Stimulated activated naive CD8-positive, alpha-beta T cell treated with anti-CD3 and anti-CD28 coated beads, Interleukin-15, amount 100 ng/mL, for 72 hours (primary cell): ENCODE measurements around the gene EDAR.

ENCODE experiments used
- ATAC-seq: fragments of 150-1000 bp; cut with Tn5 transposase; 2 replicates; pipeline ENCODE4 v1.10.0; 2021; ENCODE audit warnings: mild to moderate bottlenecking, moderate library complexity
- DNase-seq, 2 donors: peaks; one replicate each; pipeline ENCODE4 v3.0.0; 2021 to 2022
- H3K27ac Mint-ChIP-seq, 2 donors: one replicate each; pipeline ENCODE4 v1.8.0; 2022; ENCODE audit warnings: mild to moderate bottlenecking in 2 of 2, mixed read lengths in 2 of 2, moderate library complexity in 2 of 2
- H3K27me3 Mint-ChIP-seq: one replicate; pipeline ENCODE4 v1.8.0; 2022; ENCODE audit warnings: mixed read lengths
- H3K4me1 Mint-ChIP-seq: one replicate; pipeline ENCODE4 v1.8.0; 2022; ENCODE audit warnings: mild to moderate bottlenecking, mixed read lengths
- H3K4me3 Mint-ChIP-seq, 2 donors: one replicate each; pipeline ENCODE4 v1.8.0; 2022; ENCODE audit warnings: mild to moderate bottlenecking in 2 of 2, mixed read lengths in 2 of 2, moderate library complexity in 1 of 2
- H3K9me3 Mint-ChIP-seq, 2 donors: one replicate each; pipeline ENCODE4 v1.8.0; 2022; ENCODE audit warnings: mixed read lengths in 2 of 2

The EDAR gene

GRCh38 chr2:108929807-108930425 is 59.1 kb downstream of the EDAR start:
- H3K9me3 Mint-ChIP-seq: no peaks in the 10 kb centered on the region
- no peak for ATAC-seq
- no peak overlapping the region for H3K27ac Mint-ChIP-seq
- no peak overlapping the region for H3K4me3 Mint-ChIP-seq
- DNase-seq: no peak
- H3K27me3 Mint-ChIP-seq: no peaks in the 10 kb centered on the region
- H3K4me1 Mint-ChIP-seq: peaks cover 8% of the 10 kb centered on the region

- Mint-ChIP-seq H3K27me3 (no peaks in the 10 kb centered on the region), H3K27ac (no peak overlapping the region), H3K4me3 (no peak overlapping the region), H3K9me3 (no peaks in the 10 kb centered on the region), H3K4me1 (peaks cover 7% of the 10 kb centered on the region)
- DNase-seq (no peak), ATAC-seq (no peak)
Measured at GRCh38 chr2:108928660-108929377, 60.2 kb downstream of the EDAR start.

GRCh38 chr2:108927936-108928659 is 60.9 kb downstream of the EDAR start:
- no peak overlapping the region for H3K27ac Mint-ChIP-seq
- no peaks in the 10 kb centered on the region for H3K27me3 Mint-ChIP-seq
- ATAC-seq (peak; percentile 51), DNase-seq (peak; percentile 13 to 27)
- no peaks in the 10 kb centered on the region for H3K9me3 Mint-ChIP-seq
- H3K4me1 Mint-ChIP-seq: peaks cover 7% of the 10 kb centered on the region
- H3K4me3 Mint-ChIP-seq: no peak overlapping the region

DNA sequence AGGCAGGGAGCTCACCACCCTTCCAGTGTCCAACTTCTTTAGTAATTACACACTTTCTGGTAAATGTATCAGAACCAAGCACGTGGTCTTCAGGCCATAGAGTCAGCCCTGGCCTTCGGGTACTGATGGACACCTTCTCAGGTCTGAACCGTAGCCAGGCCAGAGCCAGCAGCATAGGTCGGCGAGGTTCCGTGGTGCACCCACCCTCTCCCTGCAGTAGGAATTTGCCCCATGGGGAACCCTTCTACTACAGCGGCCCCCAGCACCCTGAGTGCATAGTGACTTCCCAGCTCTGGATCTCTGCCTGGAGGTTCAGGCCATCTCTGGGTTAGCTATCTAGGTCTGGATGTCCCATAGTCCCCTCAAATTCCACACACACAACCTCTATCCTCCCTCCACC is 61.6 kb downstream of the EDAR start:
- H3K4me3 Mint-ChIP-seq: no peak overlapping the region
- H3K27me3 Mint-ChIP-seq: no peaks in the 10 kb centered on the region
- ATAC-seq: no peak
- H3K4me1 Mint-ChIP-seq: peaks cover 7% of the 10 kb centered on the region
- DNase-seq: no peak
- no peaks in the 10 kb centered on the region for H3K9me3 Mint-ChIP-seq
- H3K27ac Mint-ChIP-seq: no peak overlapping the region

- Mint-ChIP-seq H3K4me3 (no peak overlapping the region), H3K27me3 (no peaks in the 10 kb centered on the region), H3K27ac (no peak overlapping the region), H3K4me1 (peaks cover 7% of the 10 kb centered on the region), H3K9me3 (no peaks in the 10 kb centered on the region)
- DNase-seq: no peak
- ATAC-seq: no peak
Measured at GRCh38 chr2:108926561-108927380, 62.2 kb downstream of the EDAR start.

GRCh38 chr2:108925735-108926134 is 63.3 kb downstream of the EDAR start:
- ATAC-seq: no peak
- peaks cover 7% of the 10 kb centered on the region for H3K4me1 Mint-ChIP-seq
- no peaks in the 10 kb centered on the region for H3K27me3 Mint-ChIP-seq

DNA sequence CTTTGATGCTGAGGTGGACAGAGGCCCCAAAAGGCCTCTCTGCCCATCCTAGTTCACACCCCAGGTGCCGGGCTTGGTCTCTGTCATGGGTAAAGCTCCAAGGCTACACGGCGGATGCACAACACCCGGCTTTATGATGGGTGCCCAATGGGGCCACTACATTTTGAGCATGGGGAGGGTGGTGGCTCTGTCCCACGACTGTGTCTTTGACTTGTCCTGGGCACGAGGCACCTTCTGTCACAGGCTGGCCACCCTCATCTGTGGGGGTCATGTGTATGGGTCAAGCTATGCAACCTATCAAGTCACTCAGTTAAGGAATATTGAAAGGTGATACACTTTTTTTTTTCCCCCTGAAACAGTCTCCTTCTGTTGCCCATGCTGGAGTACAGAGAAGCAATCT is 63.7 kb downstream of the EDAR start:
- no peaks in the 10 kb centered on the region for H3K27me3 Mint-ChIP-seq
- ATAC-seq (no peak), DNase-seq (no peak)
- no peaks in the 10 kb centered on the region for H3K9me3 Mint-ChIP-seq
- H3K4me3 Mint-ChIP-seq: no peak overlapping the region
- no peak overlapping the region for H3K27ac Mint-ChIP-seq
- H3K4me1 Mint-ChIP-seq: peaks cover 7% of the 10 kb centered on the region

More at GRCh38 chr2:108925735-108926134, 63.3 kb downstream of the EDAR start:
- Mint-ChIP-seq H3K27ac (no peak overlapping the region), H3K4me3 (no peak overlapping the region), H3K9me3 (no peaks in the 10 kb centered on the region)
- DNase-seq: no peak

DNA sequence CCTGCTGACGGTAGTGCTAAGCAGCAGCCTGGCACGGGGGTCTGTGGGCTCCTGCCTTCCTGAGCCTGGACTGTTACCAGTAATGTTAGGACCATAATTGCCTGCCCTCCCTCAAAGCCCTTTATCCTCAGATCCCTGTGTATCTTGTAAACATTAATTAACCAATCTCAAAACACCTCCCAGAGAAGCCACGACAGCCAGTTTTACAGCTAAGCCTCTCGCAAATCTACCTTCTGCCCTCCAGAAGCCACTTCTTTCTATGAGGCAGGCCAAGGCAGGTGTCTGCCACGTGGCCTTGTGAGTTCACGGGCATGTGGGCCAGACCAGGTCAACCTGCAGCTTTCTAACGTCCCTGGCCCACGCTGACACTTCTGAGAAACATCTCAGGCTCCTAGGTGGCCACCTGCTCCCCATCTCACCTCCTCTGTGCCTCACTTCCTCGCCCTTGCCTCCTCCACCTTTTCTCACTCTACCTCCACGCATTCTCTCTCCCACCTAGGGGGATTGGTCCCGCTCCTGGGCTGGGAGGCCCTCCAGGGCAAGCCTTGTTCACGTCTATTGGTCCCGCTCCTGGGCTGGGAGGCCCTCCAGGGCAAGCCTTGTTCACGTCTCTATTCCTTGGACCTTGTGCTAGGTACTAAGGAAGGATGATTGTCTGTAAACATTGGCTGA is 64.3 kb downstream of the EDAR start:
- H3K27me3 Mint-ChIP-seq: no peaks in the 10 kb centered on the region
- DNase-seq (no peak), ATAC-seq (no peak)
- H3K4me3 Mint-ChIP-seq: no peak overlapping the region
- no peak overlapping the region for H3K27ac Mint-ChIP-seq
- H3K9me3 Mint-ChIP-seq: no peaks in the 10 kb centered on the region
- peaks cover 7% of the 10 kb centered on the region for H3K4me1 Mint-ChIP-seq

DNA sequence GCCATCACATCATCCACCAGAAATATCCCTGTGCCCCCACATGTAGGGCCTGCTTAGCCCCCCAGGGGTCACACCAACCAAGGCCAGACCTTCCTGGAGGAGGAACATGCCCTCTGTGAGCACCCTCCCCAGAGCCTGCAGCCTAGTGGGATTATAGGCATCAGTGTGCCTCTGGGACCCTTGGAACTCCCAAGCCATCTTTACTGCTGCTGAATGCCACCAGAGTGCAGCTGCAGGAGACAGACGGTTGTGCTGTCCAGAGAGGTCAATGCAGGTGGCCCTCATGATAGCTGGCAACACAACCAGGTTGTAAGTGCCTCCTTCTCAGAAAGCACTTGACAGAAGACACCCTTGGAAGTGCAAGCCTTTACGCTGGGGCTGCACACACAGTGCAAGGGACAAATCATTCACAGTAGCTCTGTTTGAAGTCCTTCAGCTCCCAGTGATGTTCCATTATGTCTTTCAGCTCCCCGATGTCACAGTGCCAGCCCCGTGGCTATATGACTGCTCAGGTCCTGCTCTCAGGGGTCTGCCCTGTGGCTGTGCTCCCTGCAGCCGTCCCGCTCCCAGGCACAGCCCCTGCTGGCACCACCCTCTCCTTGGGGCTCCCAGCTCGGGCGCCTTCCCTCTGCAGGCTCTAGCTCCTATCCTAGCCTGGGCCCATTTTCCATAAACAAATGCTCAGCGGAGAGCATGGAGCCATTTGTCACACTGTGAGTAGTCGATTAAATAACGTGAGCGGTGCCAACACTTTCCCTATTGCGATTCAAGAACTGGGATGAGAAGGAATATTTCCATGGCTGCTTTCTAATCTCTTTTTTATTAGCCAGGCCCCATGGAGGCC is 65.1 kb downstream of the EDAR start:
- ATAC-seq (no peak), DNase-seq (no peak)
- Mint-ChIP-seq H3K9me3 (no peaks in the 10 kb centered on the region), H3K4me1 (peaks cover 7% of the 10 kb centered on the region), H3K27ac (no peak overlapping the region), H3K27me3 (no peaks in the 10 kb centered on the region), H3K4me3 (no peak overlapping the region)

DNA sequence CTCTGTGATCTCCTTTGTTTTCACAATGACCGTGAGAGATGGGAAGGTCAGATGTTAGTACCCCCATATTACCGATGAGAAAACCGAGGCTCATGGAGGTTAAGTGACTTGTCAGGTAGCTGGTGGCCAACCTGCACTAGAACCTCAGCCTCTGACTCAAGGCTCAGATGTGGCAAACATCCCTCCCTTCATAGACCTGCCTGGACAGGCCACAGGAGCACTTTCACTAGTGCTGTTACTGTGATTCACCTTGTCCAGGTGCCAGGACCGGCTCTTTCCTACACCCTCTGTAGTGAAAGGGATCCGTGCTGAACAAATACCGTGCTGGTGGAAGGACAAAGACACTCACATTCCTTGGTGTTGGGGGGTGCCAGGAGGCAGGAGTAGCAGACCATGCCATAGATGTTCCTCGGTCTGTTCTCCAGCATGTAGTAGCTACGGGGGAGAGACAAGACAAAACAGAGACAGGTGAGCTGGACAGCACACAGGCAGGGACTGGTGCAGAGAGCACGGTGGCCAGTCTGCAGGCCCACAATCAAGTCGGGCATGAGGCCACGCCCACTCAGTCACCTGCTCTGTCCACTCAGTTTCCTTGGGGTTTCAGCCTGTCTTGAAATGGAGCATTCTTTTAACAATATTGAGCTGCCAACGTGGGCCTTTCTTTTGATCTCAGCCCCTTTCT is 65.9 kb downstream of the EDAR start:
- Mint-ChIP-seq H3K9me3 (no peaks in the 10 kb centered on the region), H3K27ac (peak overlapping the region in 1 of 2 donors; percentile 55), H3K4me3 (no peak overlapping the region), H3K27me3 (no peaks in the 10 kb centered on the region), H3K4me1 (peaks cover 2% of the 10 kb centered on the region)
- ATAC-seq (no peak), DNase-seq (no peak)

DNA sequence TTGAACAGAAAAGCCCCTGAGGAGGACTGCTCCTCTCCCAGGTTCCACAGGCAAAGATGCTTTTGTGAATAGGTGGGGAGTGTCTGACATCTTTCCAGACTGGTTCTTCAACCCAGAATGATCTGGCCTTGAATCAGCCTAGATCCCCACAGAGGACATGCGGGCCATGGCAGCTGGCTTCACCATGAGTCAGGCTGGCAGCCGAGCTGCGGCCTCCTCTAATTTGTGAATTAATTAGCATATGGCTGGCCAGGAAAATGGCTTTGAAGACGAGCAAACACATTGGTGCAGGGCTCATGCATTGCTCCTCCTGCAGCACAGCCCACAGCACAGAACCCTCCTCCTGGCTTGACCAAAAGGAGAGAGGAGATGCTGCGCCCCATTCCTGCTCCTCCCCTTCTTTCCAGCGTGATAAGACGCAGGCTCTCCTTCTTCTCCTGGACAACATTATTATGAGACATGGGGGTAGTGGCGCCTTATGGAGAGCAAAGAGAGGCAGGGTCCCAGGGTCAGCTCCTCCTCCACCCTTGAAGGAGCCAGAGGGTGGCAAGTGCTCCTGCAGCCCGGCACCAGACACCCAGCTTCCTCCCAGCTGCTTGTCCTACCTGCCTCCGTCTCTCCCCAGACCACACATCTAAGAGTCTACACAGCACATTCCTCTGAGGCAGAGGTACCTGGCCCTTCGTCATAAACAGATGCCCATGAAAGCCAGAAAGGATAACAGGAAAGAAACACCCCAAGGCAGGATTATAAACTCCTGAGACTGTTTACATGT is 66.7 kb downstream of the EDAR start:
- ATAC-seq (no peak), DNase-seq (no peak)
- no peaks in the 10 kb centered on the region for H3K27me3 Mint-ChIP-seq
- H3K27ac Mint-ChIP-seq: no peak overlapping the region
- no peaks in the 10 kb centered on the region for H3K9me3 Mint-ChIP-seq
- no peak overlapping the region for H3K4me3 Mint-ChIP-seq
- H3K4me1 Mint-ChIP-seq: peaks cover 3% of the 10 kb centered on the region

- DNase-seq (no peak), ATAC-seq (no peak)
- no peaks in the 10 kb centered on the region for H3K27me3 Mint-ChIP-seq
- peaks cover 13% of the 10 kb centered on the region for H3K4me1 Mint-ChIP-seq
- H3K9me3 Mint-ChIP-seq: no peaks in the 10 kb centered on the region
- H3K4me3 Mint-ChIP-seq: no peak overlapping the region
- no peak overlapping the region for H3K27ac Mint-ChIP-seq
Measured at GRCh38 chr2:108921096-108922030, 67.7 kb downstream of the EDAR start.
